GM12878 (cell line): ENCODE measurements around the gene LLPH. TPM values are rescaled to one million over a fixed set of nuclear protein-coding genes. Genes with fewer than 3 reads are reported as not detected.

Experiments used
- ATAC-seq: fragments of 200-7000 bp; cut with Tn5 transposase; 3 replicates; pipeline ENCODE4 v1.9.1; 2020; ENCODE audit warnings: mild to moderate bottlenecking, moderate library complexity
- BruUV-seq: library from RNA; stranded (reverse); fragments of 400-500 nt; replicated peaks from 2 replicates; lab custom pipeline; 2021; lab: Mats Ljungman, UMichigan
- CTCF ChIA-PET: fragments of 300-600 bp; sonication (Branson Sonifier 250); formaldehyde crosslinking; extraction: SDS; loops from one replicate; lab custom pipeline; 2021; ENCODE audit warnings: inconsistent platforms; lab: Yijun Ruan, JAX
- POLR2A ChIA-PET: fragments of 350-600 bp; formaldehyde crosslinking; extraction: SDS; loops from one replicate; lab custom pipeline; 2021; ENCODE audit warnings: inconsistent platforms; lab: Charles Lee
- RAD21 ChIA-PET: fragments of 300-600 bp; sonication (Branson Sonifier 250); formaldehyde crosslinking; loops from one replicate; lab custom pipeline; 2023; ENCODE audit warnings: antibody characterized with exemption; ENCODE audit not compliant: unreplicated experiment; lab: Charles Lee
- SMC1A ChIA-PET: fragments of 300-600 bp; sonication (Branson Sonifier 250); formaldehyde crosslinking; loops from one replicate; lab custom pipeline; 2023; ENCODE audit not compliant: unreplicated experiment, uncharacterized antibody; lab: Charles Lee
- DNase-seq: peaks from one replicate; pipeline ENCODE4 v3.0.0-alpha.2; 2011; ENCODE audit warnings: low read depth, low spot score
- FAIRE-seq: peaks from 3 replicates; lab custom pipeline; 2011; peaks lifted over from hg19 to GRCh38; lab: Jason Lieb, UNC
- H2AFZ ChIP-seq: 2 replicates; pipeline ENCODE4 v1.6.0; 2011; ENCODE audit warnings: low read depth, low read length, control low read depth; ENCODE audit not compliant: control insufficient read depth
- H3K27ac ChIP-seq: 2 replicates; pipeline ENCODE4 v1.5.1; 2011; ENCODE audit warnings: control low read depth; ENCODE audit not compliant: control insufficient read depth, insufficient read depth
- H3K27me3 ChIP-seq, 2 experiments: replicated peaks in 1 of 2; 2 replicates each; pipeline versions ENCODE4 v1.6.0 to v1.6.1; 2011; ENCODE audit warnings: low read length in 1 of 2; ENCODE audit not compliant: control insufficient read depth in 2 of 2, insufficient read depth in 2 of 2
- H3K36me3 ChIP-seq, 2 experiments: 2 replicates each; pipeline ENCODE4 v1.5.1; 2011; ENCODE audit warnings: low read length in 1 of 2; ENCODE audit not compliant: control insufficient read depth in 2 of 2, insufficient read depth in 2 of 2
- H3K4me1 ChIP-seq: 2 replicates; pipeline ENCODE4 v1.6.1; 2011; ENCODE audit warnings: mild to moderate bottlenecking, low read length, moderate library complexity, mixed read lengths; ENCODE audit not compliant: control insufficient read depth, insufficient read depth
- H3K4me2 ChIP-seq: 2 replicates; pipeline ENCODE4 v1.6.0; 2011; ENCODE audit warnings: control low read depth; ENCODE audit not compliant: control insufficient read depth, insufficient read depth
- H3K4me3 ChIP-seq: fragments of 200-600 bp; sonication (generic); 2 replicates; pipeline ENCODE4 v1.5.1; 2016
- H3K79me2 ChIP-seq: 2 replicates; pipeline ENCODE4 v1.6.0; 2011; ENCODE audit warnings: low read length; ENCODE audit not compliant: control insufficient read depth, insufficient read depth
- H3K9ac ChIP-seq: 2 replicates; pipeline ENCODE4 v1.8.0; 2011; ENCODE audit warnings: low read length, control low read depth, mixed read lengths; ENCODE audit not compliant: control insufficient read depth, insufficient read depth
- H3K9me3 ChIP-seq: replicated peaks from 3 replicates; pipeline ENCODE4 v1.5.1; 2011; ENCODE audit warnings: mild to moderate bottlenecking, low read length; ENCODE audit not compliant: control insufficient read depth, insufficient read depth
- H4K20me1 ChIP-seq: 2 replicates; pipeline ENCODE4 v1.6.0; 2011; ENCODE audit not compliant: control insufficient read depth, insufficient read depth
- EED ChIP-seq: sonication (generic); IDR thresholded peaks from 2 replicates; pipeline ENCODE4 v1.6.1; 2016; ENCODE audit warnings: antibody characterized with exemption, low read depth
- ELK1 ChIP-seq: IDR thresholded peaks from 2 replicates; pipeline ENCODE4 v1.6.1; 2012; ENCODE audit warnings: low read depth, low read length, improper control_type of control experiment
- JUNB ChIP-seq: IDR thresholded peaks from 2 replicates; pipeline ENCODE4 v1.6.1; 2016; ENCODE audit warnings: antibody characterized with exemption, mild to moderate bottlenecking
- MEF2A ChIP-seq: IDR thresholded peaks from 2 replicates; pipeline ENCODE4 v1.6.1; 2011; ENCODE audit warnings: low read depth, mild to moderate bottlenecking, low read length, moderate library complexity; ENCODE audit not compliant: insufficient read depth
- MEF2B ChIP-seq: fragments of 450-650 bp; IDR thresholded peaks from 2 replicates; pipeline ENCODE4 v1.6.1; 2018; ENCODE audit warnings: mild to moderate bottlenecking, moderate library complexity; ENCODE audit not compliant: partially characterized antibody, poor library complexity, severe bottlenecking
- MLLT1 ChIP-seq: fragments of 450-650 bp; IDR thresholded peaks from 2 replicates; pipeline ENCODE4 v1.6.1; 2016; ENCODE audit warnings: mild to moderate bottlenecking
- RFX5 ChIP-seq: IDR thresholded peaks from 2 replicates; pipeline ENCODE4 v1.6.1; 2011; ENCODE audit warnings: low read depth, low read length, improper control_type of control experiment
- SPI1 ChIP-seq: IDR thresholded peaks from 2 replicates; pipeline ENCODE4 v1.6.1; 2011; ENCODE audit warnings: low read depth, mild to moderate bottlenecking, low read length, moderate library complexity, borderline replicate concordance; ENCODE audit not compliant: insufficient read depth
- ZBTB11 ChIP-seq: fragments of 450-650 bp; formaldehyde crosslinking; IDR thresholded peaks from 2 replicates; pipeline ENCODE4 v1.5.0; 2022; ENCODE audit warnings: mild to moderate bottlenecking, missing genetic modification characterization
- ZNF687 ChIP-seq: fragments of 450-650 bp; IDR thresholded peaks from 2 replicates; pipeline ENCODE4 v1.6.1; 2017; ENCODE audit warnings: mild to moderate bottlenecking, moderate library complexity
- WGBS: methylation state at CpG from one replicate; pipeline ENCODE4 v1.1.6; 2016; ENCODE audit warnings: low lambda C conversion rate; ENCODE audit not compliant: insufficient replicate concordance, insufficient coverage; ENCODE audit errors: missing lambda C conversion rate; 5-methylcytosine and 5-hydroxymethylcytosine counted together
- in situ Hi-C: fragments of 300-500 bp; cut with MboI; formaldehyde crosslinking; loops from 9 replicates; pipeline ENCODE4 v1.14.3; 2018; ENCODE audit warnings: mixed read lengths
- intact Hi-C: fragments of 100-400 bp; cut with micrococcal nuclease; formaldehyde crosslinking; loops from one replicate; pipeline ENCODE4 v1.14.2; 2022; ENCODE audit not compliant: unreplicated experiment
- polyA plus RNA-seq, 11 experiments: library from polyadenylated mRNA; depleted of rRNA in 4 of 11; unstranded in 6 of 11; stranded (reverse) in 5 of 11; fragments of >200 nt; fragmentation: Nextera tagmentation in 4 of 11; fragmentation: Illumina TruSeq in 1 of 11; extraction: Ambion mirVana in 4 of 11; extraction: Trizol in 1 of 11; gene quantifications; 1 replicate in 1 of 11; 2 replicates in 10 of 11; pipeline versions ENCODE4 v1.2.1 to v1.2.3, GENCODE V29; 2011 to 2016; ENCODE audit warnings: inconsistent platforms in 2 of 11, missing spikeins in 2 of 11, low read depth in 1 of 11
- total RNA-seq, 4 experiments: library from RNA; depleted of rRNA in 3 of 4; stranded (reverse); fragments of >200 nt in 3 of 4; fragmentation: Illumina TruSeq in 1 of 4; extraction: Trizol in 1 of 4; gene quantifications; 2 replicates each; pipeline versions ENCODE4 v1.2.1 to v1.2.3, GENCODE V29; 2013 to 2021

The LLPH gene
- total and polyA plus RNA-seq, 10 of the 15 experiments (the other 5 are each of a cell fraction or from before 2014, with no cell fraction given): 15.2 to 107 (median 70.4) TPM

GRCh38 chr12:66072135-66072534 is 58.4 kb downstream of the LLPH start (continued):
- no peak for TF ChIP-seq ZBTB11

GRCh38 chr12:66071549-66071948 is 59.0 kb downstream of the LLPH start:
- in situ Hi-C loops (loop anchor here (10.0 kb wide), 1 partner anchor 317 kb away; no protein-coding TSS in a partner anchor), intact Hi-C loops (no loop called here)
- BruUV-seq: no TSS peak
- SMC1A ChIA-PET: interaction anchor here (0.8 to 5.5 kb wide), 14 partner anchors 9 to 489 kb away, joined by 3 to 61 read pairs (median 4); no protein-coding TSS in a partner anchor
- H4K20me1 ChIP-seq: no peaks in the 10 kb centered on the region
- DNase-seq (no peak), ATAC-seq (peak; percentile 45), FAIRE-seq (no peak)
- H3K9me3 ChIP-seq: no peaks in the 10 kb centered on the region; the same call in 2 of the 3 replicates
- peak overlapping the region; percentile 45 for H3K9ac ChIP-seq
- POLR2A ChIA-PET: interaction anchor here (0.8 to 1.9 kb wide), 11 partner anchors 8 to 149 kb away, joined by 3 to 8 read pairs (median 4); no protein-coding TSS in a partner anchor
- H3K4me2 ChIP-seq: peak overlapping the region; percentile 3
- H3K4me1 ChIP-seq: peaks cover 30% of the 10 kb centered on the region
- H3K36me3 ChIP-seq: no peaks in the 10 kb centered on the region
- H3K27me3 ChIP-seq: no peaks in the 10 kb centered on the region
- peak overlapping the region; percentile 93 for H3K27ac ChIP-seq
- no peak overlapping the region; the same call in 1 of the 2 replicates for H2AFZ ChIP-seq
- WGBS: 89% methylated on average over 1 of the region's 1 CpG
- no peaks in the 10 kb centered on the region for H3K79me2 ChIP-seq
- H3K4me3 ChIP-seq: no peak overlapping the region
- CTCF ChIA-PET: interaction anchor here (0.7 to 1.4 kb wide), 10 partner anchors 12 to 469 kb away, joined by 3 to 5 read pairs (median 3); no protein-coding TSS in a partner anchor
- RAD21 ChIA-PET: interaction anchor here (0.7 to 3.2 kb wide), 12 partner anchors 9 to 469 kb away, joined by 3 to 37 read pairs (median 4); no protein-coding TSS in a partner anchor
- no peak for TF ChIP-seq ELK1
- TF ChIP-seq ZNF687: no peak
- no peak for TF ChIP-seq RFX5
- TF ChIP-seq SPI1: peak; percentile 88
- TF ChIP-seq EED: peak; percentile 48; the same call in 1 of the 2 replicates
- no peak for TF ChIP-seq JUNB
- no peak for TF ChIP-seq MLLT1
- peak; percentile 59 for TF ChIP-seq MEF2B
- 0 out of 2 replicates have a peak, but pooled peaks have one; percentile 36 for TF ChIP-seq MEF2A
